Stromal cell of bone marrow (primary cell): ENCODE measurements around the gene ICA1.

Experiments used
- DNase-seq: peaks from one replicate; pipeline ENCODE4 v3.0.0-alpha.2; 2012; ENCODE audit warnings: low read depth

ICA1 gene

DNA sequence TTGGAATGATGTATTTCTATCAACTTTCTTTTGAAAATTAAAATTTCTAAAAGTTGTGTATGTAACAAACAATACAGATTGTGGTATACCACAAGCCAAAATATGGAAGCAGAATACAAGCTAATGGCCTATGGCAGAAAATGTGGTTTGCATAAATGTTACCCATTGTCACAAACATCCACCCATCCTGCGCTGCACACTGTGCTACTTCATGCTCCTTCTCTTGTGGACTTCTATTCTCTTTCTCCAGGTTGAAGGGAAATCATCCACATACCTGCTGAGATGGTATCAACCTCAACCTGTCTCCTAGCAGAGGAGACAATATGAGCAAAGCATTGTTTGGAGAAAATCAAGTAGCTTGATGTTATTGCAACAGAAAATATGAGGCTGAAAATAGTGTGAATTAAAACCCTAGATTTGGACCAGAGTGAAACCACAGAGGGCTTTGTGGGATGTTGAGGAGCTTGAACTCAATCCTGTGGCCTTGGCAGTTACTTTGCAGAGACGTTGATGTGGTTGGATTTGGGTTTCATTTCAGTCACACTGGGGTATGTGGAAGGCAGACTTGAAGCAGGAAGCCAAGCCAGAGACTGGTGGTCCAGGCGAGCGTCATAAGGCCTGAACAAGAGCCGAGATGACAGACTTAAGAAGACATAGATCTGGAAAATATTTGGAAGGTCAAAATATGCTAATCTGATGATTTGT lies 63.8 kb downstream of the ICA1 start:
- DNase-seq: no peak

DNA sequence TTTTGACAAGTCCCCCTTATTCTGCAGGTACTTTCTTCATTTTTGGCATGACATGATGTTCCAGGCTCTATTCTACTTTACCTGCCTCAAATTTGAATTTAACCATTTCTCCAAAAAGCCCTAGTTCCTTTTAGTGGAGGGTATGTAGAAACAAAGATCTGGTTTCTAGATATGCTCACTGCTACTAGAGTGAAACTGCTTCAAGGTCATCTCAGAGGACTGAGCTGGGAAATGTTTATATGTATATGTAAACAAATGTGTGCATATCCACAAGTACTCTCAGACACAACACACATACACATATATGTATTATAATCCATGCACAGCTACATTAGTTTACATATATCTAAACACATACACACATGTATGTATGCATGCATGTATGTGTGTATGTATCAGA lies 69.1 kb downstream of the ICA1 start:
- no peak for DNase-seq

DNA sequence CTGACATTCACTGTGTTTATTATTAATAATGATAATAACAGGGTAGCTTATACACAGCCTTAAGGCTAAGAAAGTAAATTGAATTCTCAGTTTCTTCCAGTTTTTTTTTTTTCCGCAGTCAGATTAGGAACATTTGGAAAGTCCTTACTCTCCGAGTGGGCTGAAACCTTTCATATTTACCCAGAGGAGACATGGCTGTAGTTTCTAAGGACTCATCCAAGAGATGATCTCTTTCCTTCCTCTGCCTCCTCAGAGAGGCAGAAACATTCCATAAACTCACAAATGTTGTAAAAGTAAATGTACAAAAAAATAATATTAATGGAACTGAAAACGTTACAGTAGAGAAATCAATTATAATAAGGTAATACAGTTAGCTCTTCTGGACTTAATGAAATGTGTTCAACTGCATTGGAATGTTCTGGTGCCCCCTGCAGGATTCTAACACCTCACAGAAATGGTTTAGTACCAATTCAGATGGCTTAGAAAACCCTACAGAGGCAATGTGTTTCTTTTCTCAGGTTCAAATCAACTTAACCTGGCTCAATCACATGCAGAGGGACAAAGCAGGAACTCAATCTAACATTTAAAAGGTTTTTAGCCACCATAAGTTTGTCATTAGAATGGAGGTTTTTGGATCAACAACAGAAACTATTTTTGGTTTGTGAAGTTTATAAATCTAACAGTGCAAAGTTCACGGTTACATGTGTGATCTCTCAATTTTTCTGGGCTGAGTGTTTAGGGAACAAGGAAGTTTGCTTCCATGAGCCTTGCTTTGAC lies 71.7 kb downstream of the ICA1 start:
- DNase-seq: peak; percentile 40

DNA sequence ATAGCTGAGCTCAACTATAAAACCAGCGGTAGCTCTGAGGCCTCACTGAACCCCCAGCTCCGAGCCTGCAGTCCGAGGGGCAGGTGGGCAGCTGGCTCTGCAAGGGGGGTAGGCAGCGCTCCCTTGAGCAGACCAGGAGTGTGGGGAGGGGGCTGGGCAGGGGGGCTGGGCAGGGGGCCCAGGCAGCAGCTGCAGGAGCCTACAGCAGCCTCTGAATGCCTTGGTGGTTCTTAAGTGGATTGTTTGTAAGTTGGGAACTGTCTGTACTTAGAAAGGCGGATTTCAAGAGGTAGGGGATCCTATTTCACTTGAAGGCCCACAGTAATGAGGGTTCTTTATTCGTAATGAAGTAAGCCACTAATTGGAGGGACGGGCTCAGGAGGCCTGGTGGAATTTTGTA lies 72.3 kb downstream of the ICA1 start:
- no peak for DNase-seq

DNA sequence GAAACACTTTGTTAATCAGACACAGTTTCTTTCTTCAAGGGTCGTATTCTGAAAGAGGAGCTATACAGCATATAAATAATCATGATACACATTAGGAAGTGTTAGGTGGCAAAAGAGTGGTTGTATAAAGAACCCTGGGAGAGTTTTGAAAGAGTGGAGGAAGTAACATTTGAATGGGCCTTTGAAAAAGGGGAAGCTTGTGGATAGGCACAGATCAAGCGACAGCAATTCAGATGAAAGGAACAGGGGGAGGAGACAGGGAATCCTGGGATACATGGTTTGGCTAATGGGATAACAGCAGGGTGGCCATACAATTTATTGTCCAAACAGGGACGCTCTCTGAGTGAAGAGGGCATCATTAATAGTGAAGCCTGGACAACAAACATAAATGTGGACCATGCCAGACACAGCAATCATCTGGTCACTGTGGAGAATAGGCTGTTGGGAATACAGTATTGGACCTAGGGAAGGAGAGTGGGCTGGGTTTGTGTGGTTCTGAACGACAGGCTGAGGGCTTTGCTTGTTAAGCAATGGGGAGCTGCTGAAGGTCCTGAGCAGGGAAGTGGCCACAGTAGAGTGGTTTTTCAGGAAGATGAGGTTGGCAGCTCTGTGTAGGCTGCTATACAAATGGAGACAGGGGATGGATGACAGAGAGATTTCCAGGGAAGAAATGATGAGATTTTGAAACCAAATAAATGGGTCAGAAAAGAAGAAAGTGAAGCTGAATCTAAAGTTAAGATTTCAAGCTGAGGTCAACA lies 75.9 kb downstream of the ICA1 start:
- DNase-seq: no peak

DNA sequence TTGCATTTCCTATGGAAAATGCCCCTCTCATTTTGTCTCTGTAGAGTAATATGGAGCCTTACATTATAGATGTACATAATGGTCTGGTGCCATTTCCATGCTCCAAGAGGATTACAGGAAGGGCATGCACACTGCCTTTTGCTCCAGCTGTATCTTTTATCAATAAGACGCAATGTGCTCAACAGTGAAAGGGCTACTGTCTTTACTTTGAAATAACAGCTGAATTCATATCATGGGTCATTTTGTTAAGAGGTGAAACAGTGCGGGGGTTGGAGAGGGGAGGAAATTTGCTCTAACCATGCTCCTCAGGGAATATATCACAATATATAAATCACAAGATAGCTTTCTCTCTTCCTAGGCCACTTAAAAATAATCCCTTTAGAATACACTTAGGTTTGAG lies 77.7 kb downstream of the ICA1 start:
- DNase-seq: no peak

DNA sequence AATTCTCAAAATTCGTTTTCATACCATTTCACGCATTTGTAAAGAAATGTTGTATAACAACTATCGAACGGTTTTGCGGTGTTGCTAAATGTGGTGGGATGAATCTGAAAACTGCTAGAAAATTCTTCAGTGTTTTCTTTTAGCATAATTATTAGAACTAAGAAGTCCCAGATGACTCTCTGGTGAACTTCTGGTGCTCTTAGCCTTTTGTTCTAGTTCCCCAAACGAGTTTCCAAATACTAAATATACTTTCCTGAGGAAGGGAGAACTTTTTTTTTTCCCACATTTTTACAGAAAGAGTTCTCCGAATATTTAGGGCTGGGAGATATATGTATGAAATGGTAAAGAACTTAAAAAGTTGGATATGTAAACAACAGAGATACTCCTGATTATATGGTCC lies 82.5 kb downstream of the ICA1 start:
- DNase-seq: no peak

DNA sequence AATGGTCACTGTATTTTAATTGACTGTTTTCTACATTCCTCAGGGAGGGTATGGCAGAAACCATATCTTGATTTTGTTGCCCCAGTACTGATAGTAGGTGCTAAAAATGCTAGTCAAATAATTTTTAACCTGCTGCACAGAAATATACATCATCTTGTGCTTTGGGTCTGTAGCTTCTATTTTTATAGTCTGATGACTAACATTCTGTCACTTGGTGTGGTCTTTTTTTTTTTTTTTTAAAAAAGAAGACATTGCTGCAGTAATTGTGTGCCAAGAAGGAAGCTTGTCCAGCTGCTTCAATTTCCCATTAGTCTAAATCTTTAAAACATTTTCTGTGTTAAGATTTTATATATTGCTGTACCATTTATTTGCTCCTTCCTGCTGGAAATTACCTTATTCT lies 83.6 kb downstream of the ICA1 start:
- DNase-seq: no peak

DNA sequence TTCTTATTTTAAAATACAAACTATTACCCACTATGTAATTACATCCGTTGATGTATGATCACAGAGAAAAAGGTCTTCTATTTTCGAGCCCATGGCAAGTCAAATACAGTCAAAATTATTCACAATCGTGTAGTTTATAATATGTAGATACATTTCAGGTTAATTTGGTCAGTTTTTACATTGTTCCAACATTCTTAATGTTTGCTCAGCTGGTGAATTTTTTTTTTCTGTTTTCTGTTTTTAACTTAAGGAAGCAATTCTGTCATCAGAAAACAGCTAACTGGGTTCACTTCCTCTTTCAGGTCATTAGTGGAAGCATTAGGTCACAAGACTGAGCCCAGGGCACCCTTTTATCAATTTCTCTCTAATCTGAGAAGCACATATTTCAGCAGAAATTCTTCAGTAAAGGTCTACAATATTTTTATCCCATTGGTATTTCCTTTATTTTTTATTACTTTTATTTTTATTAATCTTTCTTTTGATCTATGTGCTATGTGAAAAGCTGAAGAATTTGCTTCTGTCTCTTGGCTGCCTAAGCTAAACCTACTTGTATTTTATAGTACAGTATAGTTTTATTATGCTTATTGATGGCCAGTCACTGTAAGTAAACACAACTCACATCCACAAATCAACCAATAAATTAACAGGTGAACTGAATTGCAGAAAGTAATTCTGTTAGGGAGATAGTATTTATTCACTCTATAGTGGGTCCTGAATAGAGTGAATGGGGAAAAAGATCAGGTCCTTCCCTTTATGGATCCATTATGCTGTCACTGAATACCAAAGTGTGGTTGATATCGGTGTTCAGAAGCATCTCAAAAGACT lies 84.6 kb downstream of the ICA1 start:
- DNase-seq: no peak

DNA sequence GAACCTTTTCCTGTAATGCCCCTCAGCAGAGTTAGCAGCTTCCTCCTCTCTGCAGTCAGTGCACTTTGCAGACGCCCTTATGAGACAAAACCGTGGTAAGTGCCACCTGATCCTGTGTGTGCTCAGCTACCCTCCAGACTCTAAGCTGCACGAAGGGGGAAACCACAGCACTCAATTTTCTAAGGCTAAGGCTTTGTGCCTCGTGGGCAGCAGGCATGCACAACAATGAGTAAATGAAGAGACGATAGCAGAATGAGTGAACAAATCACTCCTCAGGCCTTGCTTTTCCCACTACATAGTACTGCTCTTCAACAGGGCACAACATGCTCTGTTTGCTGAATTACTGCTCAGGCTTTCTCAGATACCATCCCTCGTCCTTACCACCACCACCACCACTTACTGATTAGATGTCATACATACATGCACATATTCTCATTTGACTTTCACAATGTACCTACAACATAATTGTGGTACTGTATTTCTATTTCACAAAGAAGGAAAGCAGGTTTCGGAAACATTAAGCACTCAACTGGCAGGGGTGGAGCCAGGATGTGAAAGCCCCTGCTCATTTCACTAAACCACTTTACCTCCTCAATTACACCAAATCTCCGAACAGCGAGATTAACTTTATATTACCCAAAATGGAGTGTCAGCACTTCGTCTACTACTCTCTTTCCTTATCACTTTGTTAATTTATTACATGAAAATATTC lies 85.4 kb downstream of the ICA1 start:
- no peak for DNase-seq

DNA sequence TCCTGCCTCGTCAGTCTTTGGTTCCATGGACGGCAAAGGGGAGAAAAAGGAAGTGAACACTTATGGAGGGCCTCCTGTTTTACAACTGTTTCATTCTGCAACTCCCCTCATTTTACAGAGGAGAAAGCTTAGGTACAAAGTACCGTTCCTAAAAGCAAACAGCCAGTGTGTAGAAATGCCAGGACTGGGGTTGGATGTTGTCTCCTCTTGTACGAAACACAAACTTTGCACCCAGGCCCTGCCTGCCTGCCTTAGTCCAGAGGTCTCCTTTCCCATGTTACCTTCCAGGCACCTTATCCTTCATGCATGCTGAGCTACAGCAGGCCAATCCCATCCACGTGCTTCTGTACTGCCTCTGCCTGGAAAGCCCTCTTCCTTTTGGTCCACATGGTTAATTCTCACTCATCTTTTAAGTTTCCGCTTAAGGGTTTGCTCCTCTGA lies 86.0 kb downstream of the ICA1 start:
- no peak for DNase-seq

DNA sequence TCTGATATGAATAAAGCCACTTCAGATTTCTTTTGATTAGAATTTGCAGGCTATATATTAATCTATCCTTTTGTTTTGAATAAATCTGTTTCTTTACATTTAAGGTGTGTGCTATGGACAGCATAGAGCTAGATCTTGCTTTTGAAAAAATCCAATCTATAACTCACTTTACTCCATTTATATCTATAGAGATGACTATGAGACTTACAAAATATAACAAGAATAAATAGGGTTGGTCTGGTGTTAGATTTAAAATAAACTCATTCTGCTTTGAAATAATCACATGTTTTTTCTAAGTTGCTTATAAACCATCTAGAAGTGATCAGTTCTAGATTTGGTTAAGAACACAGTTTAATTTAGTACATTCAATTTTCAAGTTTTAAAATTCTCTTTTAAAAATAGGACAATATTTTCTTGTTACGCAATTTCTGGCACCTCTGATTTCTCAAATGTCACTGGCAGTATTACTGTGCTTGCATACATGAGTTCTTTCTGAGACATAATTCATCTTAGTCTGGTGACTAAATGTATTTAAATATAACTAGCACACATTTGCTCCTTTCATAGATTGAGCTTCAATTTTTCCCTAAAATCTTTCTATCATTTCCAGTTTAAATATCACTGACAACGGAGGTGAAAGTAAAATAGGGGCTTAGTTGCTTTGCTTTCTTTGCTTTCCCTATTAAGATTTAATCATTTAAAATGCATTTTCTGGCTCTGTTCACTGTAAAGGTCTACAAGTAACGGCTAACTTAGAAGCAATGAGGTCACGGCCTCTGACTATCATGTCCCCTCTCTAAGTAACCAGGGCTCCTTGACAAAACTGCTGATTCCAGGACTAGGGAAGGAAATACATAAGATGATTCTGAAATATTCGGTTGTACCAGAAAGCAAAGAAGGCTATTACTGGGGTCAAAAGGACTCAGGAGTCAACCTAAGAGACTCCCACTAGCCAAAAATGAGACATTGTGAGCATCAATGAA lies 89.3 kb downstream of the ICA1 start:
- no peak for DNase-seq

DNA sequence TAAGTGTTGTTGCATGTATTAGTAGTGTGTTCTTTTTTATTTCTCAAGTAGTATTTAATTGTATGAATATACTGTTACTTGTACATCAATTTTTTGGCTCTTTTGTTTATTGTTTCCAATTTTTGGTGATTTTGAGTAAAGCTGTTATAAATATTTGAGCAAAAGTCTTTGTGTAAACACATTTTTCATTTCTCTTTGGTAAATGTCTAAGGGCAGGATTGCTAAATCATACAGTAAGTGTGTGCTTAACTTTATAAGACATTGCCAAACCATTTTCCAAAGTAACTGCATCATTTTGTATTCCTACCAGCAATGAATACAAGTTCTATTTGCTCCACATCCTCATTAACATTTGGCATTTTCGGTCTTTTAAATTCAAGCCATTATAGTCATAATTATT lies 92.8 kb downstream of the ICA1 start:
- DNase-seq: no peak

DNA sequence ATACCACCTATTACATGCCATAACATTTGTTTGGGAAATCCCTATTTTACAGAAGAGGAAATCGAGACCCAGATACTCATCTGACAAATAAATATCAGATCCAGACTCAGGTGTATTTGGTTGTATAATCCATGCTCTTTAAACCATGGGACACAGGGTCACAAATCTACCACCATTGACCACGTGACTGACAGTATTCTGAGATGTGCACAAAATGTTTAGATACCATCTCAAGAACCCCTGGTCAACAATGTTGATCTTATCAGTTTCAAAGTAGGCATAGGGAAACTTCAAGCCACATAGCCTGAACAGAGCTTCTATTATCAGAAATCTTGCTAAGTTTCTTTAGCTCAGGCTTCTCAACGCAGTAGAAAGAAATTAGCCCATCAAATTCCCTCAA lies 93.6 kb downstream of the ICA1 start:
- no peak for DNase-seq

DNA sequence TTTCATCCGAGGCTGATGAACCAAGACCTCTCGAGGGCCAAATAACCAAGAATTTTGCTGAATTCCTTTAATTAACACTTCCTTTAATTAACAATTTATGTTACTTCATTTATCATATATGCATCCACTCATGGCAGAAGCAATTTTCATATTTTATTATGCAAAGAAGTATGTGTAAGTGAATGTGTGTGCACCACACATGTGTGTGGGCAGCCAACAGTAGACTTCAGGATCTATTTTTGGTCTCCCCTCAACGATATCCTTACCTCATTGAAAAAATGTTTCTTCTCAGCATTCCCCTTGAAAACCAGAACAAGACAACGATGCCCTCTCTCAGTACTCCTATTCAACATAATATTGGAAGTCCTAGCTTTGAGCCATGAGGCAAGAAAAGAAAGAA lies 96.8 kb downstream of the ICA1 start:
- no peak for DNase-seq

DNA sequence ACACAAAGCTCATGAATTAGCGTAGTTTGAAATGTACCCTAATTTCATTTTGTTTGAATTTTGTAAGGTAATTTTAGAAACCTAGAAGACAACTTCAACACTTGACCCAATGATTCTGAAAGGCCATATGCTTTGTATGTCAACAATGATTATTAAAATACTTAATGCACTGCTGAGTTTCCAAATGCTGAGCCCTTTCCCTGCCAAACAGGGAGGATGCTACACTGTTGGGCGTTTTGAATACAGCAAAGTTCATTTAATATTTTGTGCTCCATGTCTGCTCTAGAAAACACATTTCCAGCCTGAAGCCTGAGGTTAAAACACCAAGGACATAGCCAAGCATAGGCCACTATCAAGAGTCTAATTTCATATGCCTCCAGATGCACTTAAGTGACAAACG lies 99.8 kb downstream of the ICA1 start:
- DNase-seq: no peak

DNA sequence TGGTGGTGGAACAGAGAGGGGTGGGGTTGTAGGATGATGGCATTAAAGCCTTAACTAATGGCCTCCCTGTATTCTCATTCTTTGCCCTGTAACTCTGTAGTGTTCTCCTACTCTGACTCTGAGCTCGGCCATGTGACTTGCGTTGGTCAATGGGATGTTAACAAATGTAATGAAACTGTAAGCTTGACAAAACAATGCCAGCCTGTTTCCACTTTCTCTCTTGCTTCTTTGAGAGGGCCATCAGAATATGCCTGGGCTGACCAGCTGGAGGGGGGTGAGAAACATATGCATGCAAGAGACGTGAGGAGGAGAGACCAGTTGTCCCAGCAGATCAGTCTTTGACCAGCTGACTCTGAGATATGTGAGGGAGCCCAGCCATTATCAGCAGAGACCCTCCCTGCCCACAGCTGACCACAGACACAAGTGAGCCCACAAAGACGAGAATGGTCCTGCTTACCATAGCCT lies 100.6 kb downstream of the ICA1 start:
- DNase-seq: no peak

DNA sequence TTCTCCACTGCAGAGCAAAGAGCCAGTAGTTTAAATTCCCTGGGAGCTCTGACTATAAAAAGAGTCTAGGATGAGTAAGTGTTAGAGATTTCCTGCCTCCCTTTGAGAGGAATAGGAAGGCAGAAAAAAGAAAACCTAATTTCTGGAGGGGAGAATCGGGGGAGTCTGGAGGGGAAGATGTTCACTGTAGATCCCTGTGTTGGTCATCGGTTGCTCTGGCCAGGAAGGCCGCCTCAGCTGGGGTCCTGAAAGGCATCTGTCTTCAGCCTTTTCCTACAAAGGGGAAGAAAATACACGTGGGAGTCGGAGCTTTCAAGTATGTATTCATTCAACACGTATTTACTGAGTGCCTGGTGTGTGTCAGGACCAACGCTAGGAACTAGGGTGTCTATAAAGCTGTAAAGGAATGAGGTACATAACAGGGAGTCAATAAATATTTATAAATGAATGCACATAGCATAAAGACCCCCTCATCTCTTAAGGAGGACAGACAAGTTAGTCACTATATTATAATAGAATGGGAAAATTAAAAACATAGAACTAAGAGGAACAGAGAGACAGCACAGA lies 101.1 kb downstream of the ICA1 start:
- no peak for DNase-seq

DNA sequence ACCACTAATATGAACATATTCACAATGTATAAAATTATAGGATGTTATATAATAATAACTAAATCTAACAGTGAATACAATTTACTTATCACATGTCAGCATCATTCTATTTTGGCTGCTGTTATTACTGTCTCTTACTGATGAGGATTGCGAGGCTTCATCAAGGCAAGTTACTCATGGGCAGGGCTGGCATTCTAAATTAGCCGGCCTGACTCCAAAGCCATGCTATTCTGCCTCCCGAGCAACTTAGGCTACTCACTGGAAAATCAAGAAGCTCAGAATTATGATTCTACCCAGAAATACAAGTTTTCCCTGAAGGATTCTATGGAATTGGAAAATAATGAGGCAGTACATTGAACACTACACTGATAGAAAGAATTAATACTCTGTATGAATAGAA lies 101.7 kb downstream of the ICA1 start:
- no peak for DNase-seq

DNA sequence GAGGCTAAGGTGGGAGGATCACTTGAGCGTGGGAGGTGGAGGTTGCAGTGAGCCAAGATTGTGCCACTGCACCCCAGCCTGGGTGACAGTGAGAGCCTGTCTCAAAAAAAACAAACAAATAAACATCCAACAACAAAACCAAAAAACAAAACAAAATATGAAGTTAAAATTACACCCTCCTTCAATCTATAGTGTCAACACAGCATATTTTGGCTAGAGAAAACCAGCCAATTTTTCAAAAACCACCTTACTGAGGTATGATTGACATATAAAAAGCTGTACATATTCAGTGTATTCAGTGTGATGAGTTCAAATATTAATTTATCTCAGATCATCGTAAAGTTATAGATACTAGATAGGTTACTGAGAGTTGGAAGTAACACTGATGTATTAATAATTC lies 102.4 kb downstream of the ICA1 start:
- DNase-seq: no peak
